Nucleus accumbens (tissue), 56 donors: ENCODE data around the gene COL6A5.
"Not testable (repeated sequence)": the region's sequence is repeated elsewhere in the genome, so short reads cannot be mapped to it uniquely, and the experiment has no call there.

Experiments
- DNase-seq, 56 donors: peaks; one replicate each; lab custom pipeline; 2025; lab: John Stamatoyannopoulos, UW

Gene COL6A5

DNA sequence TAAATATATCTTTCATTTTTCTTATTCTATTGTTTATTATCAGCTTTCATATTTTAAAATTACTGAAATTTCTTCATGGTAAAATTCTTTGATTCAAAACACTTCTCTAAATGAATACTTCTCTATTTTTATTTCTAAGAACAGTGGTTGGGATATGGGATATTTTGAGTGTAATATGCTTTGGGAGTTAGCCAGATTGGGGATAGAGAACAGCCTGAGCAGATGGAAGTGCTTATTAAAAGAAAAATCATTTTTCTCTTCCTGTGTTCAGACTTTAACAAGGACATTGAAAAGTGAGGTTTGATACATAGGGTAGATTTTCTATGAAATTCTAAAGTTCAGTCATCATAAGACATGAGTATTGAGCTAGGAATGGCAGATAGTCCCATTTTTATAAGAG lies 84.8 kb downstream of the COL6A5 start:
- DNase-seq, result no peak

- DNase-seq, result not testable (repeated sequence)
Observed at GRCh38 chr3:130432086-130432485, 86.6 kb downstream of the COL6A5 start.

DNA sequence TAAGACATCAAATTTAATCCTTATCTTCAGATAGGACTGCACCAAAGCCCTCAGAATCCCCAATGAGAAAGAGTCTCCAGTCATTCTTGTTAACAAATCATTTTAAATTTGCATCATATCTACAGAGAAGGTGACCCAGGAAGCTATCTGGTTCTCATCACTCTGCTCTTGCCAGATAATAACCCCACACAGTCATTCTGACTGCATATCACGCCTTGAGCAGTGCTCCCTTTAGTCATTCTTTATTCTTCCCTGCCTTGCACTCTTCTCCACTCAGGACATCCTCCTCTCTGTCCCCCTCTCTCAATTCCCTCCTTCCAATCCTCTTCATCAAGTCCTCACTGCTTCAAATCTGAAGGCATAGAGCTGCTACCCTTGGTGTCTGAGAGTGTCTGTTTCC lies 87.8 kb downstream of the COL6A5 start:
- no peak for DNase-seq

GRCh38 chr3:130442284-130442683 lies 96.8 kb downstream of the COL6A5 start:
- no peak for DNase-seq

- DNase-seq, result not testable (repeated sequence)
Observed at GRCh38 chr3:130446840-130447239, 101.4 kb downstream of the COL6A5 start.

DNA sequence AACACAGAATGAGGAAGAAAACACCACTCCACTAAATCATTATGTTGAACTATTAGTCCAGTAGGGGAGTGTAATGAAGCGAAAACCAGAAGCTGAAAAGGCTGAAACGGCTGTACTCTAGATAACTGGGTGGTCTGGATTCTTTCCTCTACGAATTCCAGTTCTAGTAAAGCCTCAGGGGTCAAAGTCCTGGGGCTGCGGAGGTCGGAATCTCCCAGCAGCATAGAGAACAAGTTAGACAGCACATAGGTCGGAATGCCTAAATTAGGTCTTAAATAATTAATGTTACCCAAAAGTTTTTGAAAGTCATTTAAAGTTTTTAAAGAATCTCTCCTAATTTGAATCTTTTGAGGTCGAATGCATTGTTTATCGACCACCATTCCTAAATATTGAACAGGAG lies 102.7 kb downstream of the COL6A5 start:
- not testable (repeated sequence) for DNase-seq

DNA sequence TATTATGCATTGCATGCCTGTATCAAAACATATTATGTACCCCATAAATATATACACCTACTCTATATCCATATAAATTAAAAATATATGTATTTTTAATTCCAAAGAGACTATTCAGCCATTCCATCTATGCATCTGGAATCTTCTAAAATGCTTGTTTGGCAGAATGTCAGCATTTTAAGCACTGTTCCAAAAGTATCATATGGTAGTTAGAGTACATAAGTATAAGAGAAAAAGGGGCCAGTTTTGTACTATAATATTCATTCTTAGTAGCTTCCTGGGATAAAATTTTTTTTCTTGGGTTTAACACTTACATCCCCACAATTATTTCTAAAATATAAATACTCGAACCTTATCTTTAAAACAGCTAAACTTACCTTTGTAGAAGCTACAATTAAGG lies 111.1 kb downstream of the COL6A5 start:
- DNase-seq, result no peak

GRCh38 chr3:130457671-130458070 lies 112.2 kb downstream of the COL6A5 start:
- no peak for DNase-seq

- no peak for DNase-seq
Observed at GRCh38 chr3:130459944-130460343, 114.5 kb downstream of the COL6A5 start.

- no peak for DNase-seq
Observed at GRCh38 chr3:130462089-130462488, 116.6 kb downstream of the COL6A5 start.

DNA sequence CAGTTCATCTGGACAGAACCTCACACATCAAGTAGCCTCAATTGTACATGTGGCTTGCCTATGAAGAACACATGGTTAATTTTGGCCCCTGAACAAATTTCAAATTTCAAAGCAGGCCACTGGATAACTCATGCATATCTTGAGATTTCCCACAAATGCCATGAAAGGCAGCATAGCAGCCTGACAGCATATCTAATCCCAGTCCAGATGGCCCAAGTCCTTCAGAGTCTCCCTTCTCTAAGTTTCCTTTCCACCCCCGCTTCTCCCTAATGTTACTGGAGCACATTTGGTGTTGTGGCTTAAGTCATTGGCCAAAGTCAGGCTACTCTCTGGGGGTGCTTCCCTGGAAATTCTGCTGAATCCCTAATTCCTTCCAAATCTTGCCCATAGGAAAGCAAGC lies 117.7 kb downstream of the COL6A5 start:
- DNase-seq, result no peak

DNA sequence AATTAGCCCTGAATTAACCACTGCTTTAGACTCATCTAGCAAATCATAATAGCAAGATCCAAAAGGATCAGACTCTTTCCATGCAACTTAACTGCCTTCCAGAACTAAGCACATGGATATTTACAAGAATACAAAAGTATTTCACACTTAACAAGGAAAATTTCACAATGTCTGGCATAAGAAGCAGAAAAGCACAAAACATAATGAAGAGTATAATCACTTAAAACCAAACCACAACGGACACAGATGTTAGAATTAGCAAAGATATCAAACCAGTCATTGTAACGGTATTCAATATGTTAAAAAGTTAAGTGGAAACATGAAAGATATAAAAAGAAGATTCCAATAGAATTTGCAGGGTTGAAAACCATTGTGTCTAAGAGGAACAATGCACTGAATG lies 120.0 kb downstream of the COL6A5 start:
- no peak for DNase-seq

GRCh38 chr3:130468311-130468710 lies 122.8 kb downstream of the COL6A5 start:
- DNase-seq, result no peak

- DNase-seq, result no peak
Observed at GRCh38 chr3:130470126-130470525, 124.7 kb downstream of the COL6A5 start.

DNA sequence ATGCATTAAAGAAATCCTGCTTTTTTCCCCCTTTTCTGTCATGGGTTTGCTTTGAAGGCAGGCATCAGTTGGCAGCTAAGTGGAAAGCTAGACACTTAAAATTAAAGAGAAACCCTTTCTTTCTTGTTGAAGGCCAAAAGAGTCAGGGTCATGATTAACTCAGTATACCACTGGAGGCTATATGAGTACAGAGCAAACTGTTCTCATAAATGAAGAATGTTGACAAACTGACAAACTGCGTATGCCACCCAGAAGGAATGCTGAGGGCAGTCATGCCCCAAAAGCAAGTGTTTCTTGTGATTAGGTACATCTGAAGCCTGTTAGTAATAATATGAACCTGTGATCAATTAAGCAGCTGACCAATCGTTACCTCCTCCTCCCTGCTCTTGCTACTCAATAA lies 127.9 kb downstream of the COL6A5 start:
- DNase-seq, result no peak

DNA sequence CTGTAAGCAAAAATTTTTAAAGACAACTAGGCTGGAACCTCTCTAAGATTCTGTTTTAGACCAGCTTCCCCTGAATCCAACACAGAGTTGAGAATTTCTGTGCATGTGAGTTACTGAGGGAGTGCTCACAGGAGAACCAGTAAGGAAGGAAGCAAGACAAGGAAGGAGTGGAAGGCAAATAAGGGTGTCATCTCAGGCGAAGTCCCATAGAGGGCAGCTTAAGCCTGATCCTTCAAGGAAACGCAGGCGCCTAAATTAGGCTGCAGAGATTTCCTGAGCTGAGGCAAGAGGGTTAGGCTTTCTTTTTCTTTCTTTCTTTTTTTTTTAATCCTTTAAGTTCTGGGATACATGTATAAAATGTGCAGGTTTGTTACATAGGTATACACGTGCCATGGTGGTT lies 135.3 kb downstream of the COL6A5 start:
- no peak for DNase-seq

- DNase-seq, result no peak
Observed at GRCh38 chr3:130488288-130488687, 142.8 kb downstream of the COL6A5 start.

DNA sequence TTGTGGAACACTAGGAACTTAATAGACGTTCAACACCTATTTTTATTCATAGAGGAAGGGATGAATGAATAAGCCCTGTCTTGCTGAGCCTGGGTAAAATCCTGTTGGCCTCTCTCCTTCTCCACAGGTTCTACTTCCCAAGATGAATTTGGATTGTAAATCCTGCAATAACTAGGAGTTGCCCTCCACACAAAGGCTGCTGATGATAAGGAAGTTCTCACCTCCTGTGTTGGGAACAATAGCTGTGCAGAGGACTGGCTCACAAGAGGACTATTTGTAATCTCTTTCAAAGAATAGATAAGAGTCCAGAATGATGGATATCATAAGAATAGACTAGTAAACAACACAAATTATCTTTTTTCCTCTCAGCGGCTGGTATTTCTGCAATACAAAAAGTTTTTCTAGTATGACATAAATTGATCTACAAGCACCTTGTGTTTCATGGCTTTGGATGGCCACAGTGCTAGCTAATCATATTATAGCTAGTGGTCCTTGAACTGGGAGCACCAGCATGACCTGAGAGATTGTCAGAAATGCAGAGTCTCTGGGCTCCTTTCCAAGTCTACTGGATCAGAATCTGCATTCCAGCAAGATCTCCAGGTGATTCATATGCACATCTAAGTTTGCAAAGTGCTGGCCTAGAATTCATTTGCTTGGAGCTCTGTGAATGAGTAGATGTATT lies 143.4 kb downstream of the COL6A5 start:
- DNase-seq, result no peak

DNA sequence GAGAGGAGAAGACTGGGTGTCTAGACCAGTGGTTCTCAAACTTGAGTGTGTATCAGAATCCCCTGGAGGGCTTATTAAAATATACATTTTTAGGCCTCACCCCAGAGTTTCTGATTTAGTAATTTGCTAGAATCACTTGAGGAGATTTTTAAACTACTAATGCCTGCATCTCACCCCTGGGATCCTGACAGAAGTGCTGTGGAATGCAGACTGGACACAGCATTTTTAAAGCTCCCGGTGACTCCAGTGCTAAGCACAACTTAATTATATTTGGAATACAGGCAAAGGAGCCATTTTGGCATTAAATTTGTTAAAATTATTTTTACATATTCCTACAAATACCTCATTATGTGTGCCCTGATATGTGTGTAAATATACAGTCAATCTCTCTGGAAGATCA lies 144.8 kb downstream of the COL6A5 start:
- DNase-seq, result no peak

DNA sequence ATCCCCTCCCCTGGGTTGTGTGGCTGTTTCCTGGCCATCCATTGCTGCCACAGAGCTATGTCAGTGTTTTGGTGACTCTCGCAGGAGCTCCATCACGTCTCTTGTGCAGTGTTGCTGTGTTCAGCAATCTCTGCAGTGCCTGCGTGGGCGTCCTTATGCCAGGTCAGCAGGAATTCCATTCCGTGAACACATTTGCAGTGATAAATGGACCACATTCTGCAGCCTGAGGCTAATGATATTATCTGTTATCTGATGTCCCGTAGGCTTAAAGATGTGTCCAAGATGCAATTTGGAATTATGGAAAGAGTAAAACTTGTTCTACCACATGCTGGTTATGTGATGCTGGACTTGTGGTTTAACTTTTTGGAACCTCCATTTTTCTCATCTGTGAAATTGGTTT lies 146.0 kb downstream of the COL6A5 start:
- DNase-seq, result no peak

GRCh38 chr3:130504701-130505100 lies 159.2 kb downstream of the COL6A5 start:
- DNase-seq, result no peak

DNA sequence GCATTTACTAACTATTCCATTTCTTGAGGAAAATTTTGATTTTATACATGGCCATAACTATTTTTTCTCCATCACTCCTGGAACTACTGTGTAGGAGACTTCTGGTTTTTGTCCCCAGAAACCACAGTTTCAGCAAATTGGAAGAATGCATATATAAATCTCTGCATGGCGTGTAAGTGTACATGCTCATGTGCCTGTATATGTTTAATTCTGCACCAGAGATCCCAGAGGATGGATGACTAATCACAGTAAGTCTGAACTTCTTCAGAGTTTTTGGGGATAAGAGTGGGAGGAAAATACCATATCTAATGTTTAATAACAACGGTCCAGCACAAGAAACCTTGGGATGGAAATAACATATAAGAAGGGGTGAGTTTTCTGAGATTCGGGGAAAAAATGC lies 160.6 kb downstream of the COL6A5 start:
- no peak for DNase-seq

DNA sequence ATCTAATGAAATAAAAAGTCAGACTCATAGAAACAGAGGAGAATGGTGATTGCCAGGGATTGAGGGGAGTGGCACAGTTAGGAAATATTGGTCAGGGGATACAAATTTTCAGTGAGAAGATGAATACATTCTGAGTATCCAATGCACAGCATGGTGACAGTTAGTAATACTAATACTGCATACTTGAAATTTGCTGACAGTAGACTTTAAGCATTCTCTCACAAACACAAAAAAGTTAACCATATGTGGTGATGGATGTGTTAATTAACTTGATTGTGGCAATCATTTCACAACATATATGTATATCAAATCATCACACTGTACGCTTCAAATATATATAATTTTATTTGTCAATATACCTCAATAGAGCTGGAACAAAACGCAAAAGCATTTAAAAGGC lies 162.3 kb downstream of the COL6A5 start:
- no peak for DNase-seq
